ENCODE data around the gene CRYBB3.

CRYBB3 gene

DNA sequence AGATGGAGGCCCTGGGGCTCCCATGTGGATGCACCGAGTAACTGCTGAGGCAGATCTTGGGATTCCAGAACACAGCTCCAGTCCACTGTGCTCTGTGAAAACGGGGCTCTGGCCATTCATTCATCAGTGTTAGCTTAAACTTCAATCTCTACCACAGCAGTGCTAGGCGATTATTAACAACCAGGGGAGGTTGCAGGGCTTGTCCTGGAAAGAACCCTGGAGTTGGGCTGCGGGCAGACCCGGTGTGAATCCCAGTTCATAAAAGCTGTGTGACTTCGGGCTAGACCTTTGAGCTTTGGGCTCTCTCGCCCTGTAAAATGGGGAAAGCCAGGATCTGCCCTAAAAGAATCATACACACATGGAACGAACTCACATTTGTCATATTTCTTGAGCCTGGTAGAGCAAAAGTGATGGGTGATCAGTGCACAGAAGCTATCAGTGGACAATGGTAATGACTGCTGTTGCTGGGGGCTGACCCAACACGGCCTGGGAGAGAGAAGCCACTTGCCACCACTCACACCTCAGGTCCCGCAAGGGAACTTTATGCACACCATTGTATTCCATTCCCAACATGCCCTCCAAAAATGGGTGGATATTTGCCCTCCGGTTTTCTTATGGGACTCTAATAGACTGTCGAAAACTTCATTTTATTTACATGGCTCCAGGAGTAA, 15.6 kb upstream of the CRYBB3 start:
- TF ChIP-seq, protein P1, sequence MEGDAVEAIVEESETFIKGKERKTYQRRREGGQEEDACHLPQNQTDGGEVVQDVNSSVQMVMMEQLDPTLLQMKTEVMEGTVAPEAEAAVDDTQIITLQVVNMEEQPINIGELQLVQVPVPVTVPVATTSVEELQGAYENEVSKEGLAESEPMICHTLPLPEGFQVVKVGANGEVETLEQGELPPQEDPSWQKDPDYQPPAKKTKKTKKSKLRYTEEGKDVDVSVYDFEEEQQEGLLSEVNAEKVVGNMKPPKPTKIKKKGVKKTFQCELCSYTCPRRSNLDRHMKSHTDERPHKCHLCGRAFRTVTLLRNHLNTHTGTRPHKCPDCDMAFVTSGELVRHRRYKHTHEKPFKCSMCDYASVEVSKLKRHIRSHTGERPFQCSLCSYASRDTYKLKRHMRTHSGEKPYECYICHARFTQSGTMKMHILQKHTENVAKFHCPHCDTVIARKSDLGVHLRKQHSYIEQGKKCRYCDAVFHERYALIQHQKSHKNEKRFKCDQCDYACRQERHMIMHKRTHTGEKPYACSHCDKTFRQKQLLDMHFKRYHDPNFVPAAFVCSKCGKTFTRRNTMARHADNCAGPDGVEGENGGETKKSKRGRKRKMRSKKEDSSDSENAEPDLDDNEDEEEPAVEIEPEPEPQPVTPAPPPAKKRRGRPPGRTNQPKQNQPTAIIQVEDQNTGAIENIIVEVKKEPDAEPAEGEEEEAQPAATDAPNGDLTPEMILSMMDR (conservative IDR thresholded peaks at IDR 0.05; ENCODE audit: low read depth, low read length) = no peak
- DNase-seq (ENCODE audit: low read depth) = no peak
- no peak overlapping the region for H3K4me3 ChIP-seq (ENCODE audit: low read length)

DNA sequence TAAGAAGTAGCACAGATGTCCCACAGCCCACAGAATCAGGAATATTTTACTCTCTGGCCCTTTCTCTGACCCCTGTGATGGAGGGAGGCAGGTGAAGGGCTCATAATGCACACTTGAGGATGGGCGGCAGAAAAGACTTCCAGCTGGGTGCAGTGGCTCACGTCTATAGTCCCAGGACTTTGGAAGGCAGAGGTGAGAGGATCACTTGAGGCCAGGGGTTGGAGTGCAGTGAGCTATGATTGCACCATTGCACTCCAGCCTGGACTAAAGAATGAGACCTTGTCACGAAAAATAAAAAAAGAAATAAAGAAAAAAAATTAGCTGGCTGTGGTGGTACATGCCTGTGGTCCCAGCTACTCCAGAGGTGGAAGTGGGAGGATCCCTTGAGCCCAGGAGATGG, 13.5 kb upstream of the CRYBB3 start:
- H3K4me3 ChIP-seq (ENCODE audit: low read length) = no peak overlapping the region
- no peak for DNase-seq (ENCODE audit: low read depth)
- TF ChIP-seq, protein P1 (conservative IDR thresholded peaks at IDR 0.05; ENCODE audit: low read depth, low read length) = no peak

DNA sequence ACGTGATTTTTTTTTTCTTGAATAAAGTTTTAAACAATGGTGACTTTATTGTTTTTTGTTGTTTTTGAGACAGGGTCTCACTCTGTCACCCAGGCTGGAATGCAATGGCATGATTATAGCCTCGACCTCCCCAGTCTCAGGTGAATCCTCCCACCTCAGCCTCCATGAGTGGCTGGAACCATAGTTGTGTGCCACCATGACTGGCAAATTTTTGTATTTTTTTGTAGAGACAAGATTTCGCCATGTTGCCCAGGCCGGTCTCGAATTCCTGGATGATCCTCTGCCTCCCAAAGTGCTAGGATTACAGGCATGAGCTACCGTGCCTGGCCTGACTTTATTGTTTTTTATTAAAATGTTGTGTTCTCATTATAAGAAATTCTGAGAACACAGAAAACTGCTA, 12.2 kb upstream of the CRYBB3 start:
- no peak for DNase-seq (ENCODE audit: low read depth)
- TF ChIP-seq, protein P1 (conservative IDR thresholded peaks at IDR 0.05; ENCODE audit: low read depth, low read length) = no peak

DNA sequence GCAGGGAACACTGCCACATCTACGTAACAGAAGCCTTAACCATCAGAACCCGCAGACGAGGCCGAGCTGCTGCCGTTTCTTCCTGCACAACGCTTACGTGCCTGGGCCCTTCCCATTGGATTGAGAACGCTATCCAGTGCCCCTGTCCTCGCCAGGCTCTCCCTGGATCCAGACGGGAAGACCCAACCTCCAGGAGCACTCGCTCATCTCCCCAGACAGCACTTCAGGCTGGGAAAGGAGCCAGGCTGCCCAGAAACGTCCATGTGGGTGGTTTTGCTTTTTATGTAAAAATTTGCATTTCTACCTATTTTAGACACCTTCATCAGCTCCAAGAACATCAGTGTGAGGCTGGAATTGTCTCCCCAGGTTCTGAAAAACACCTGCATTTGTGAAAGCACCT, 7.3 kb upstream of the CRYBB3 start:
- no peak for DNase-seq (ENCODE audit: low read depth)
- no peak overlapping the region for H3K4me3 ChIP-seq (ENCODE audit: low read length)
- TF ChIP-seq, protein P1 (conservative IDR thresholded peaks at IDR 0.05; ENCODE audit: low read depth, low read length) = no peak

More for the DNA sequence above, 12.2 kb upstream of the CRYBB3 start:
- no peak overlapping the region for H3K4me3 ChIP-seq (ENCODE audit: low read length)

DNA sequence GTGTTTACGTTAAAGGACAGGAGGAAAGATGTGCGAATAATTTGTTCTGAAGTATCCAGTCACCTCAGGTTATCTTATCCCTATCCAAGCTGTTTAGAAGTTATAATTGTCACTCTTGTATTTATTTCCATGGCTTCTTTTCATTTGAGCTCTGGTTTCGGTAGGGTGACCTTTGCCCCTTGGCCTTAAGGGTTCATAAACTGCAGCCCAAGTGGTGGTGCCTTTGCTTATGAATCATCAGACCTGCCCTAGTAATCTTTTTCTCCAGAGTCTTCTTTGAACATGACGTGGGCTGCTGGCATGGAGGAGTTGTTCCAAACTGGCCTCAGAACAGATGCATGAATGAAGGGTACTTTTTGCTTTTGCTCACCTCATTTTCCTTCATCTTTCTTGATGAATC, 6.5 kb upstream of the CRYBB3 start:
- TF ChIP-seq, protein P1 (conservative IDR thresholded peaks at IDR 0.05; ENCODE audit: low read depth, low read length) = no peak
- H3K4me3 ChIP-seq (ENCODE audit: low read length) = no peak overlapping the region
- no peak for DNase-seq (ENCODE audit: low read depth)

DNA sequence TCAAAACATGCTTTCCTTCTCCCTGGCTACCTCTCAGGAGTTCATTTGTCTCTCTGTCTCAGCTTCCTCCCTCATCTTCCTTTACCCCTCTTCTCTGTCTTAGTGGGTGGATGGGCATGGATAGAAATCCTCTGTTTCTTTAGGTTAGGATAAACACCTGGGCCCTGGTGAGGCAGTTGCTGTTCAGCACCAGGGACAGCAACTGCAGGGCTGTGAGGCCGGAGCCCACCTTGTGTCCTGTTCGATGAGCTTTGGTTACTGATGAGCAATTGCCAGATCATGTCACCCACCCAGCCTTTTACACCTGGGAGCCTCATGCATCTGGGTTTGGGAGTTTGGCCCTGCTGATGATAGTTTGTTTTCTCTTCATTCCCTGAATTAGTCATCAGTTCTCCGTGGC, 6.1 kb upstream of the CRYBB3 start:
- H3K4me3 ChIP-seq (ENCODE audit: low read length) = no peak overlapping the region
- no peak for DNase-seq (ENCODE audit: low read depth)
- TF ChIP-seq, protein P1 (conservative IDR thresholded peaks at IDR 0.05; ENCODE audit: low read depth, low read length) = no peak

DNA sequence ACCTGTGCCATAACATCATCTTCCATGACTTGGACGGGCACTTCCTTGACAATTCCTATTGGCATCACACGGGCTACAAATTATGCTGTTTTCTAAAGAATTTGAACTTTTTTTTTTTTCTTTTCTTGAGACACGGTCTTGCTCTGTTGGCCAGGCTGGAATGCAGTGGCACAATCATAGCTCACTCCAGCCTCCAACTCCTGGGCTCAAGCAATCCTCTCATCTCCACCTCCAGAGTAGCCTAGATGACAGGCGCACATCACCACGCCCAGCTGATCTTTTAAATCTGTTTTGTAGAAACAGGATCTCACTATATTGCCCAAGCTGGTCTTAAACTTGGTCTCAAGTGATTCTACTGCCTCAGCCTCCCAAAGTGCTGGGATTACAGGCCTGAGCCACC, 3.3 kb upstream of the CRYBB3 start:
- TF ChIP-seq, protein P1 (conservative IDR thresholded peaks at IDR 0.05; ENCODE audit: low read depth, low read length) = no peak
- H3K4me3 ChIP-seq (ENCODE audit: low read length) = no peak overlapping the region
- no peak for DNase-seq (ENCODE audit: low read depth)

Data from retinal pigment epithelial cell (primary cell).